Measurements from ENCODE around the gene GORASP2.

DNA sequence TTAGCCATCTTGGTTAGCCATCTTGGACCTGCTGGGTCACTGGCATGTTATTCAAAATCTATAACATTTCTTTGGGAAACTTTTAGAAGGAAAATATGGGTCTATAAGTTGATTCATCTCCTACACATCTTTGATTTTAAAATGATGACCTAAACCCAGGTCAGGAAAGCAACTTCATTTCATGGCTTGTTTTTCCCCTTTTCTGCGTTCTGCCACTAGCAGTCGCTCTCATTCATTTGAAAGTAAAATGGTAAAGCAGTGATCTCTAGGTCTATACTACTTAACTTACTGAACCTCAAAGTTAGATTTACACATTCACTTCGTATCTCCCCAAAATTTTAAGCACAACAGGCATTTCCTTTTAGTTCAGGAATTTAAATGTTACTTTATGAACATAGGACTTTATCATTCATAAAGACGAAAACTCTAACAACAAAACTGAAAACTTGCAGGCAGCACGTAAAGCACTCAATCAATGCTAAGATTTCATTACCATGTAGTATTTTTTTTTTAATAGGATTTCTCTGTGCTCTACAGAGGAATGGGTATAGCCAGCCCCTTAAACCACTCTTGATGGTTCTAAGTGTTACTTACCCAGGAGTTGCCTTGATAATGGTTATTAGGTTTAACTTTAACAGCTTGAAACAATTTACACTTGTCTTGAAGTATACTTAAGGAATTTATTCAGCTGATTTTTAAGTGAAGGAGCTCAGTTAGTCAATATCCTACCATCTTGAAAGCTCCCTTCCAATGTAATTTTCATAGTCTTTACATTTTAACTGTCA, 62.5 kb downstream of the GORASP2 start:
- TF ChIP-seq, protein P1, sequence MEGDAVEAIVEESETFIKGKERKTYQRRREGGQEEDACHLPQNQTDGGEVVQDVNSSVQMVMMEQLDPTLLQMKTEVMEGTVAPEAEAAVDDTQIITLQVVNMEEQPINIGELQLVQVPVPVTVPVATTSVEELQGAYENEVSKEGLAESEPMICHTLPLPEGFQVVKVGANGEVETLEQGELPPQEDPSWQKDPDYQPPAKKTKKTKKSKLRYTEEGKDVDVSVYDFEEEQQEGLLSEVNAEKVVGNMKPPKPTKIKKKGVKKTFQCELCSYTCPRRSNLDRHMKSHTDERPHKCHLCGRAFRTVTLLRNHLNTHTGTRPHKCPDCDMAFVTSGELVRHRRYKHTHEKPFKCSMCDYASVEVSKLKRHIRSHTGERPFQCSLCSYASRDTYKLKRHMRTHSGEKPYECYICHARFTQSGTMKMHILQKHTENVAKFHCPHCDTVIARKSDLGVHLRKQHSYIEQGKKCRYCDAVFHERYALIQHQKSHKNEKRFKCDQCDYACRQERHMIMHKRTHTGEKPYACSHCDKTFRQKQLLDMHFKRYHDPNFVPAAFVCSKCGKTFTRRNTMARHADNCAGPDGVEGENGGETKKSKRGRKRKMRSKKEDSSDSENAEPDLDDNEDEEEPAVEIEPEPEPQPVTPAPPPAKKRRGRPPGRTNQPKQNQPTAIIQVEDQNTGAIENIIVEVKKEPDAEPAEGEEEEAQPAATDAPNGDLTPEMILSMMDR (conservative IDR thresholded peaks at IDR 0.05; ENCODE audit: low read depth, low read length), result peak; percentile 23; the same call in 1 of the 2 replicates
- no peak for TF ChIP-seq EZH2 (IDR thresholded peaks at IDR 0.05; ENCODE audit: borderline replicate concordance, low read depth, low read length, poor library complexity, severe bottlenecking)

All from A673 (cell line).